HG02840 (cell line): ENCODE results near the gene AFMID.

Experiments
- ATAC-seq: cut with Tn5 transposase; IDR thresholded peaks from one replicate; pipeline ENCODE4 v1.9.1; 2021; ENCODE audit warnings: mild to moderate bottlenecking, moderate library complexity, moderate number of reproducible peaks; ENCODE audit not compliant: unreplicated experiment, low FRiP score

The AFMID gene

DNA sequence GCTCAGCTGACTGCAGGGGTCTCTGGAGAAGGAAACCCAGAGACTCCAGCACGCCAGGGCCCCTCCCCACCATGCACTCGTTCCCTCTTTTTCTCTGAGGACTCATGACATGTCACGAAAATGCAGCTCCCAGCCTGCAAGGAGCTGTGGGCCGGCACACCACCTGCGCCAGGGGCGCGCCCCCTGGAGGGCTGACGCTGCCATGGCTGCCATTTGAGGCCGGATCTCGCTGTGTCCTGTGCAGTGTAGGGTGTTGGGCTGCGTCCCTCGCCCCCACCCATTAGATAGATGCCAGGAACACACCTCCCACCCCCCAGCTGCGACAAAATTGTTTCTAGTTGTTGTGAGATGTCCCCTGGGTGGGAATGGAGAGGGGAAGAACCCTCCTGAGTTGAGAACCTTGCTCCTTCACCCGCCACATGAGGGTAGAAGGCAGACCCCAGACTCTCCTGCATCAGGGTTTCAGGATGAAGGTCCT lies 10.6 kb upstream of the AFMID start:
- ATAC-seq: no peak

DNA sequence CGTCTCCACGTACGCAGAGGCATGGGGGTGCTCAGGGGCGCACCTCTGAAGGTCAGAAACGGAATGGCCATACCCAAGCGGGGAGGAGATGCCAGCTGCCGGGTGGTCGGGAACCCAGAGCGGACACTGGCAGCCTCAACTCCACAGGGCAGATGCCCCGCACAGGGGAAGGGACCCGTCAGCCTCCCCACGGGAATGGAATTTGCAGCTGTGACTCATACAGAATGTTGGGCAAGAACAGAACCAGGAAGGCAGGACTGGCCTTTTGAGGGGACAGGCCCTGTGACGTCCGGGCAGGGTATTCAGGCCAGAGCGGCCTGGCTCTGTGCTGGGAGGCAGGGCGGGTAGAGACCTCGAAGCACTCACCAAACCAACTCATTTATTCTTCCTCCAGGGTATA lies 7.8 kb upstream of the AFMID start:
- ATAC-seq: no peak

DNA sequence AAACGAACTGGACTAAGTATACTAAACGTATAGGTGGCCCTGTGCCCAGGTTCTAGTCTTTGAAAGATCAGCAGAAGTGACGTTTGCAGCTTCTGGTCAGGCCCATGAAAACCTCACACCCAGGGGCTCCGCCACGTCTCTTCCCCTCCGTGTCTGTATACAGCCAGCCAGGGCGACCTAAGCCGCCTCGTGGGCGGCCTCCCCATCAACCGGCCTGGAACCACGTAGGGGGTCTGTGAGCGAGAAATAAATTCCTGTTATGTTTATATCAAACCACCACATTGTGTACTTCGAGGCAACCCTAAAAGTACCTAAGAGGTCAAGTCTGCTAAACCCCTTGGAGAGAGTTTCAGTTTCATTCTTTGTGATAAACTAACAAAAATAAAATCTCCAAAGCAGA lies 7.1 kb upstream of the AFMID start:
- ATAC-seq: no peak

DNA sequence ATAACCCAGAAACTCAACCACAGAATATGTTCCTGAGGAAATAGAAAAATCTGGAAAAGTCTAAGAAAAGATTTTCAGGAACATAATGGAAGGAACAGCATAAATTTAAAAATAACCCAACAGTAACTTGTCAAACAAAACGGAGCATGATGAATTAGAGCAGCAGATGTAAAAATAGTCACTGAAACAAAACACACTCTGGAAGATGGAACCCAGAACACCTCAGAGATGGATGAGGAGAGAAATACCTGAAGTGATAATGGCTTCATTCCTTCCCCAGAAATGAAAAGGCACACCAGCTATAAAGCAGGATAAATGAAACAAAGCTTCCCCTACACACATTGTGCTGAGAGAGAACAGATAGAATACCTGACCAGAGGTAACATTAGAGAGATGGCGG lies 6.7 kb upstream of the AFMID start:
- no peak for ATAC-seq

DNA sequence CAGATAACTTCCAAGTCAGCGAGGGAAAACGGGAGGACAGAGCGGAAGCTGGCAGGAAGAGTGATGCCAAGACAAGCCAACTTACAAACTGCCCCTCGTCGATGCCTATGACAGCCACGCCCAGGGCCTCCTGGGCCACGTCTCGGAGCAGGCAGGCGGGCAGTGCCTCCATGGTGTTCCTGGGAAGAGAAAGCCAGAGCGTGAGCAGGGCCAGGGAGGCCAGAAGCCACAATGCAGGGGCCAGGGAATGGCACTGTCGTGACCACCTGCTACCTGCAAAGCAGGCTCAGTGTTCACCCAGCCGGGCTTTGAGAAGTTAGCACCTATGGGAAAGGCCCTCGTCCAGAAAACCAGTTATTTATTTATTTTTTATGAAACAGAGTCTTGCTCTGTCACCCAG lies 4.7 kb upstream of the AFMID start:
- no peak for ATAC-seq

DNA sequence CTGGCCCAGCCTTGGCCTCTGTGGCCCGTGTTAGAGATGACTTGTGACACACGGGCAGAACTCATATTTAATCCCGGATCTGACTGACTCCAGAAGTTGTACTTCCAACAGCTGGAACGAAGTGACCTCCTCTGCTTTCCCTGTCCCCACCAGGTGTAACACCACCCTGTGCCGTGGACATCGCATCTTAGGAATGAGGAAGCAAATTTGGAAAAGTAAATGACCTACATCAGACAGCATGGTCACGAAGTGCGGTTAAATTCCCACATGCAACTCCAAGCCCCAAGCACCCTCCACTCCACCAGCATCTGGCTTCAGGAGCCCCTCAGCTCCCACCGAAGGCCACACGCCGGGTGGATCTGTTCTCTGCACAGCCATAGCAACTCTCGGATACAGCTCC lies 3.2 kb upstream of the AFMID start:
- ATAC-seq: no peak

DNA sequence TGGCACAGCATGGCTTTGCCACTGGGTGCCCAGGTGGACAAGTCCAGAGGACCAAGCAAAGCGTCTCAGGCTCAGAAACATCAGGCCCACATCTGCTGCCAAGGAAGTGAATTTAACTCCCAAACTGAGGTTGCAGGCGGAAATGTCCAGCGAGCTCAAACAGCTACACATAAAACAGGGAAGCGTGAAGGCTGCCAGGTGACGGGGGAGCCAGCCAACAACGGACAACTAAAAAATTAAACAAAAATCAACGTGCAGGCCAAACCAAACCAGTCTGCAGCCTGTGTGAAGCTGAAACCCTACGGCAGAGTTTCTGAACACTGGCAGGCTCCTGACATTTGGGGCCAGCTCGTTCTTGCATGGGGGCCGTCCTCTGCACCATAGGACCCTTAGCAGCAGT lies 2.8 kb upstream of the AFMID start:
- ATAC-seq: no peak

DNA sequence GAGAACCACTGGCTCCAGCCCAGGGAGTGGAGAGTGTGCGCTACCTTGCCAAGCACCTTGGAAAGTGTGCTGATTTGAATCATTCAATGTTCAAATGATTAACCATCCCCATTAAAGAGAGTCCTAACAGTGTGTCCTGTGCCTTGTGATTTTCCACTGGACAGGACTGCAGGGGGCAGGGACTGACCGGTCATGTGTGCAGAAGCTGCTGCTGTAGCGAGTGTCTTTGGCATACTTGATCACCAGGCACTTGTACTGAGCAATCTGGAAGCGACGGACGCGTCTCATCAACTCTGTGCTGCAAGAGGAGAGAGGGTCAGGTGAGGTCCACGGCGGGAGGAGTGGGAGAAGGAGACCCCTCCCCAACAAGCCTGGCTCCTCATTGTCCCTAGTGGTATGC lies 2.3 kb upstream of the AFMID start:
- ATAC-seq: no peak

DNA sequence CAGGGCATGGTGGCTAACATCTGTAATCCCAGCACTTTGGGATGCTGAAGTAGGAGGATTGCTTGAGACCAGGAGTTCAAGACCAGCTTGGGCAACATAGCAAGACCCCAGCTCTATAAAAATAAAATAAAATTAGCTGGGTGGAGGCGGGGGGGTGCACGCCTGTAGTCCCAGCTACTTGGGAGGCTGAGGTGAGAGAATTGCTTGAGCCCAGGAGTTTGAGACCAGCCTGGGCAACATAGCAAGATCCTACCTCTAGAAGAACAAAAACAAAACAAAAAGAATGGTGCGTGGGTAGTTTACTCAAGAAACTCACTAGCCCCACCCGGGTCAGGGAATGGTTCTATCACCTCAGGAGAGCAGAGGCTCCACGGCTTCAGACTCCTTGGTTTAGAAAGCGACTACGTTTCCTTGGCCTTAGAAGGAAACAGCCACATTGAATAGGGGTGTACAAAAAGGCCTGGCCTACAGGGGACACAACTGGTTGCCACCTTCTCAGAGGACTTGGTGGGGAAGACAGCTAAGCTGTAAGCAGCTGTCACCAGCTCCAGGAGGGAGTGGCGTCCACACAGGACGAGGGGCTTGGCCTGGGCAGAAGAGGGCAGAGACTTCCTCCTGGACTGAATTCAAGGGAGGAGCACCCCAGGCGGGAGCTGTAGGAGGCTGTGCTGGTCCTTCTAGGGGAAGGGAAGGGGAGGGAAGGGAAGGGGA lies 1.0 kb upstream of the AFMID start:
- no peak for ATAC-seq

DNA sequence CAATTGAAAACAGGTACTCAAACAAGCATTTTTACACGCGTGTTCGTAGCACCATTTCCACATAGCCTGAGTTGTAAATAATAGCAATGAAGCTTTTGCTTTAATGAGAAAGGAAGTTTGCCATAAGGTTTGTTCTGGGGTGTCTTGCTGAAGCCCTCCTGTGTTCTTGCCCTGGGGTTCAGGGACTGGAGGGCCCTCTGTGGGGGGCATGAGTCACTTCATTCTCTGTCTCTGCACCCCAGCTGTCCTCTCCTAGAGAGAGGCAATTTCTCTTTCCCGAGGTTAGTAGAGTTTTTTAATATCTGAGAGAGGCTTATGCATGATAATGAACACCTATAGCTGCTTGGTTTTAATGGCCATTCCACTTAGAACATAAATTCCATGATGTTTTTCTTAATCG lies 9.6 kb downstream of the AFMID start:
- ATAC-seq: no peak

DNA sequence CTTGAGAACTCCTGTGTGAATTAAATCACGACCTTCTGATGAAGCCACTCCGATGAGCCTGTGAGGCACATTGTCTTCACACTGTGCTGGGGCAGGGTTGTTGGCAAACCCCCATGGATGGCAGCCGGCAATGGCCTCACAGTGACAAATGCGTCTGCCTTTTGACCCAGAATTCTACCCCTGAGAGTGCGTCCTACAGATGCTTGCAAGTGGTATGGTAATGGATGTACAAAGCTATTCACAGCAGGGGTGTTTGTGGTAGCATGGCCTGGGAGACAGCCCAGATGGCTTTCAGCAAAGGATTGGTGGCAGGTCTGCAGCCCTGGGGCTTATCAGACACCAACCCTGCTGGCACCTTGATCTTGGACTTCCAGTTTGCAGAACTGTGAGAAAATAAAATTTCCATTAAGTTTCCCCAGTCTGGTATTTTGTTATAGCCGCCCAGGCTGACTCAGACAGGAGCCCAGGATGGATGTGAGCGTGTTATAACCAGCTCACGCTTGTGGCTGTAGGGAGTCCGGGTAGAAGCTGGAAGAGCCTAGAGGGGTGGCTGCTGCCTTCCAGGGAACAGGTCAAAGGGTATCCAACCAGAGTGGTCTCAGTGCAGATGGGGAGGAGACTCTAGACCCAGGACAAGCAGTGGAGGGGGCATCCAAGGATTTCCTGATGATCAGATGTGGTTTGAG lies 10.1 kb downstream of the AFMID start:
- no peak for ATAC-seq

DNA sequence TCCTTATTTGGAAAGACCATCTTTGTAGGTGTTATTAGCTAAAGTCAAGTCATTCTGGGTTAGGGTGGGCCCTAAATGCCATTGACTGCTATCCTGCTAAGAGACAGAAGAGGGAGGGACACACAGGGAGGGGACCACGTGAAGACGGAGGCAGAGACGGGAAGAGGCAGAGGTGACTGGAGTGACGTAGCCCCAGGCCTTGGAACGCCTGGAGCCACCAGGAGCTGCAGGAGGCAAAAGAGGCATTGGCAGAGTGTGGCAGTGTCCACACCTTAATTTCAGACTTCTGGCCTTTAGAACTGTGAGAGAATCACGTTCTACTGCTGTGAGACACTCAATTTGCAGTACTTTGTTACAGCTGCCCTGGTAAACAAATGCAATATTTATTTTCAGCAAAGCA lies 13.3 kb downstream of the AFMID start:
- ATAC-seq: no peak

DNA sequence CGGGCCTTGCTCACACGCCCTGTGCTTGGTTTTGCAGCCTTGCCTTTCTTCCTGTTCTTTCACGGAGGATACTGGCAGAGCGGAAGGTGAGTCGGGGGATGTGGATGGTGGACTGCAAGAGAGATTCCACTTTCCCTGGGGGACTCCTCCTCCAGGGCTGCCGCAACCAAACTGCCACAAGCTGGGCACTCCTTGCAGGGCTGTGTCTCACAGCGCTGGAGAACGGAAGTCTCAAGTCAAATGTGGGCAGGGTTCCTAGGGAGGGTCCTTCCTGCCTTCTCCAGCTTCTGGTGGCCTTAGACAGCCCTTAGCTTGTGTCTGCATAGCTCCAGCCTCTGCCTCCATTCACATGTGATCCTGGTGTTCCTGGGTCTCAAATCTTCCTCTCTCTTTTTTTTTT lies 15.5 kb downstream of the AFMID start:
- ATAC-seq: no peak

DNA sequence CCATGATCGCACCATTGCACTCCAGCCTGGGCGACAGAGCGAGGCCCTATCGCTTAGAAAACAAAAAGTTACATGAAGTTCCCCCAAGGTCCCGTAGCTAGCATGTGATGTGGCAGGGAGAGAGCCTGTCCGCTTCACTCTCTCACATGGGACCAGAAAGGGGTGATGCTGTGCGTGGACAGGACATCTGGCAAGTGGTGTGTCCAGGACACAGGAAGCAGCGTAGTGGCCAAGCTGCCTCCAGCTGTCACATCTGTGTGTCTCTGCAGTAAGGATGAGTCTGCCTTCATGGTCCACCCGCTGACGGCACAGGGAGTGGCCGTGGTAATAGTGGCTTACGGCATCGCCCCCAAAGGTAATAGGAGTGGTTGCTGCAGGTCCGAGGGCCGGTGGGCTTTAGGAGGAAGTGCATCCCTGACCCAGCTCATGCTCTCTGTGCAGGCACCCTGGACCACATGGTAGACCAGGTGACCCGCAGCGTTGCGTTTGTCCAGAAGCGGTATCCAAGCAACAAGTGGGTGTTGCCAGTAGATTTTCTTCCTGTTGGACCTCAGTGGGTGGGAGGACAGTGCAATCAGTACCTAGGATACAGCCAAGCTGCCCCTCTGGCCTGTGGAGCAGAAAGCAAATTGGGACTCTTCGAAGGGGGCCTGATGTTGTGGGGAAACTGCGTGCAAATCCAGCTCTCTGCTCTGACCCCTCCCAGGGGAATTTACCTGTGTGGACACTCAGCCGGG lies 17.4 kb downstream of the AFMID start:
- ATAC-seq: no peak

DNA sequence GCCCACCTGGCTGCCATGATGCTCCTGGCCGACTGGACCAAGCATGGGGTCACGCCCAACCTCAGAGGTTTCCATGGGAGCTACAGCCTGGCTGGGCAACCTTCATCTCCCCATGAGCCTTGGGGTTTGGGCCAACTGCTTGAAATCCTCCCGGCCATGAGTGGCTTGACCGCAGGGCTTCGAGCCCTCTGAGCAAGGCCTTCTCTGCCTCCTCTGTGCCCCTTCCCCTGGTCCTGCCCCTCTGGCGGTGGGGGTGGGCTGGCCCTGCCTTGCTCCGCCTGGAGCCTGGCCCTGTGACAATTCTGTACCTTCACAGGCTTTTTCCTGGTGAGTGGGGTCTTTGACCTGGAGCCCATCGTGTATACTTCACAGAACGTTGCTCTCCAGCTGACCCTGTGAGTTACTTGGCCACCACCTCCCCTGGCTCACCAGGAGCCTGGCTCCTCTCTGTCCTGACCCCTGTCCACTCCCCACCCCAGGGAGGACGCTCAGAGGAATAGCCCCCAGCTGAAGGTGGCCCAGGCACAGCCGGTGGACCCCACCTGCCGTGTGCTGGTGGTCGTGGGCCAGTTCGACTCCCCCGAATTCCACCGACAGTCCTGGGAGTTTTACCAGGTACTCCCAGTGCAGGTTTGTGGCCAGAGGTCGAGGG lies 18.1 kb downstream of the AFMID start:
- no peak for ATAC-seq

DNA sequence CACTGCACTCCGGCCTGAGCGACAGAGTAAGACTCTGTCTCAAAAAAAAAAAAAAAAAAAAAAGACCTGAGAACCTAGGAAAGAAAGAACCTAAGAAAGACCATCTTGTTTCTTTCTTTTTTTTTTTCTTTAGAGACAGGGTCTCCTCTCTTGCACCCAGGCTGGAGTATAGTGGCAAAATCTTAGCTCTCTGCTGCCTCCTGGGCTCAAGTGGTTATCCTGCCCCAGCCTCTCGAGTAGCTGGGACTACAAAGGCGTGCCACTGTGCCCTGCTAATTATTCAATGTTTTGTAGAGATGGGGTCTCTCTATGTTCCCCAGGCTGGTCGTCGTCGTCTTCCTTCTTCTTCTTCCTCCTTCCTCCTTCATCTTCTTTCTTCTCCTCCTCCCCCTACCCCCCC lies 19.1 kb downstream of the AFMID start:
- ATAC-seq: no peak

DNA sequence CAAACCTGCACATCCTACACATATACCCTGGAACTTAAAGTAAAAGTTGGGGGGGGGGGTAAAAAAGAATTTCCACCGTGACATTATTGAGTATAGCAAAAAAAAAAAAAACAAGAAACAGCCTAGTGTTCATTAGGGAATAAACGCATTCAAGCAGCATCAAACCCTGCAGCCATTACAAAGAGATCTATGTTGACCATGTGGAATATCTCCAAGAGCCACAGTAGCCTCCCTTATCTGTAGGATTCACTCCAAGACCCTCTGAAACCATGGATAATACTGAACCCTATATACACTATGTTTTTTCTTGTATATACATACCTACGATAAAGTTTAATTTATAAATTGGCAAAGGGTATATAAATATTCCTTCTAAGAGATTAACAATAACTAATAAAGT lies 21.3 kb downstream of the AFMID start:
- ATAC-seq: no peak

DNA sequence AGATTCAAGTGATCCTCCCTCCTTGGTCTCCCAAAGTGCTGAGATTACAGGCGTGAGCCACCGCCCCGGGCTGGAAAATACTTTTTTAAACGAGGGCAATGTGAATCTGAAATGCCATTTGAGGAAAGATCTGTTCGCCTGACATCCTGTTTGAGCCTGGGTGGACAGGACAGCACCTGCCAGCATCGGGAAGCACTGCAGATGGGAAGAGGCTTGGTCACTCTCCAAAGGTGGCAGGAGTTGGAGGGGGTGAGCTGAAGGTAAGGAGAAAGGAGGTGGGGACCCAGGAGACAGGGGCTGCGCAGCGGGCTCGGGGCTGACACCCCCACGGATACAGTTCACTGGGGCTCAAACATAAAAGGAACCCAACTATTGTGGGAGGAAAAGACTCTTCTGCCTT lies 22.9 kb downstream of the AFMID start:
- no peak for ATAC-seq

DNA sequence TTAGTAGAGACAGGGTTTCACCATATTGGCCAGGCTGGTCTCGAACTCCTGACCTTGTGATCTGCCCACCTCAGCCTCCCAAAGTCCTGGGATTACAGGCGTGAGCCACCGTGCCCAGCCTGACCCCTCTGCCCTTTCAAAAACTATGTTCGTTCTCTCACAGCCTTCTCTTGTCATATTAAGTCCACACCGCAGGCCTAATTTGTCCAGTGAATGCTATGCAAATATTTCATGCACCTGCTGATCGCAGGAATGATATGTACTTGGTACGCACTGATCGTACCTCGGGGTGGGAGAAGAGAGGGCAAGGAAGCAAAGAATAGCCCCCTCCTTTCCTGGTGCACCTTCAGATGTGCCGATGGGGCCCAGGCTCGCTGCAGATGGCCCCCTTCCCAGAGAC lies 23.9 kb downstream of the AFMID start:
- ATAC-seq: no peak

DNA sequence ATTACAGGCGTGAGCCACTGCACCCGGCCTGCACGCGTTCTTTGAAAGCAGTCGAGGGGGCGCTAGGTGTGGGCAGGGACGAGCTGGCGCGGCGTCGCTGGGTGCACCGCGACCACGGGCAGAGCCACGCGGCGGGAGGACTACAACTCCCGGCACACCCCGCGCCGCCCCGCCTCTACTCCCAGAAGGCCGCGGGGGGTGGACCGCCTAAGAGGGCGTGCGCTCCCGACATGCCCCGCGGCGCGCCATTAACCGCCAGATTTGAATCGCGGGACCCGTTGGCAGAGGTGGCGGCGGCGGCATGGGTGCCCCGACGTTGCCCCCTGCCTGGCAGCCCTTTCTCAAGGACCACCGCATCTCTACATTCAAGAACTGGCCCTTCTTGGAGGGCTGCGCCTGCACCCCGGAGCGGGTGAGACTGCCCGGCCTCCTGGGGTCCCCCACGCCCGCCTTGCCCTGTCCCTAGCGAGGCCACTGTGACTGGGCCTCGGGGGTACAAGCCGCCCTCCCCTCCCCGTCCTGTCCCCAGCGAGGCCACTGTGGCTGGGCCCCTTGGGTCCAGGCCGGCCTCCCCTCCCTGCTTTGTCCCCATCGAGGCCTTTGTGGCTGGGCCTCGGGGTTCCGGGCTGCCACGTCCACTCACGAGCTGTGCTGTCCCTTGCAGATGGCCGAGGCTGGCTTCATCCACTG lies 27.0 kb downstream of the AFMID start, which contains the start of gene BIRC5:
BIRC5 (plus strand) TSS at position 238 of the 690 bp plus-strand sequence; CDS start at position 302, 64 bp downstream.
- ATAC-seq: no peak

DNA sequence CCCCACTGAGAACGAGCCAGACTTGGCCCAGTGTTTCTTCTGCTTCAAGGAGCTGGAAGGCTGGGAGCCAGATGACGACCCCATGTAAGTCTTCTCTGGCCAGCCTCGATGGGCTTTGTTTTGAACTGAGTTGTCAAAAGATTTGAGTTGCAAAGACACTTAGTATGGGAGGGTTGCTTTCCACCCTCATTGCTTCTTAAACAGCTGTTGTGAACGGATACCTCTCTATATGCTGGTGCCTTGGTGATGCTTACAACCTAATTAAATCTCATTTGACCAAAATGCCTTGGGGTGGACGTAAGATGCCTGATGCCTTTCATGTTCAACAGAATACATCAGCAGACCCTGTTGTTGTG lies 27.5 kb downstream of the AFMID start:
- no peak for ATAC-seq
